ENCODE data around the gene RNF121.
"Not testable (repeated sequence)": the region's sequence is repeated elsewhere in the genome, so short reads cannot be mapped to it uniquely, and the experiment has no call there.

DNA sequence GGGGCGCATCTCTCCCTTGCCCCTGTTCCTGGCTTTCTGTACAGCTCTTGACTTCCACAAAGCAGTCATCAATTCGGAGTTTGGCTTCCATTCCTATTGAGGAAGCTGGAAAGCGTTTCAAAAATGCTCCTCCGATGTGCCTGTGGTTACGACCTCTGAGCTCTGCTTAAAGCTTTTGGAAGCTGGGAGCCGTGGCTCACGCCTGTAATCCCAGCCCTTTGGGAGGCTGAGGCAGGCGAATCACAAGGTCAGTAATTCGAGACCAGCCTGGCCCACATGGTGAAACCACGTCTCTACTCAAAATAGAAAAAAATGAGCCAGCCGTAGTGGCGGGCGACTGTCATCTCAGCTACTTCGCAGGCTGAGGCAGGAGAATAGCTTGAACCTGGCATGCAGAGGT is 27.7 kb upstream of the RNF121 start:
- not testable (repeated sequence) for TF ChIP-seq EP300, POLR2A (IDR thresholded peaks at IDR 0.05)
- TF ChIP-seq, protein P1, sequence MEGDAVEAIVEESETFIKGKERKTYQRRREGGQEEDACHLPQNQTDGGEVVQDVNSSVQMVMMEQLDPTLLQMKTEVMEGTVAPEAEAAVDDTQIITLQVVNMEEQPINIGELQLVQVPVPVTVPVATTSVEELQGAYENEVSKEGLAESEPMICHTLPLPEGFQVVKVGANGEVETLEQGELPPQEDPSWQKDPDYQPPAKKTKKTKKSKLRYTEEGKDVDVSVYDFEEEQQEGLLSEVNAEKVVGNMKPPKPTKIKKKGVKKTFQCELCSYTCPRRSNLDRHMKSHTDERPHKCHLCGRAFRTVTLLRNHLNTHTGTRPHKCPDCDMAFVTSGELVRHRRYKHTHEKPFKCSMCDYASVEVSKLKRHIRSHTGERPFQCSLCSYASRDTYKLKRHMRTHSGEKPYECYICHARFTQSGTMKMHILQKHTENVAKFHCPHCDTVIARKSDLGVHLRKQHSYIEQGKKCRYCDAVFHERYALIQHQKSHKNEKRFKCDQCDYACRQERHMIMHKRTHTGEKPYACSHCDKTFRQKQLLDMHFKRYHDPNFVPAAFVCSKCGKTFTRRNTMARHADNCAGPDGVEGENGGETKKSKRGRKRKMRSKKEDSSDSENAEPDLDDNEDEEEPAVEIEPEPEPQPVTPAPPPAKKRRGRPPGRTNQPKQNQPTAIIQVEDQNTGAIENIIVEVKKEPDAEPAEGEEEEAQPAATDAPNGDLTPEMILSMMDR (IDR thresholded peaks at IDR 0.05), result not testable (repeated sequence)

All from ovary (tissue), 3 donors.